ENCODE measurements around the gene CASD1. TPM values are rescaled to one million over a fixed set of nuclear protein-coding genes. Genes with fewer than 3 reads are reported as not detected.

The CASD1 gene
- total RNA-seq, 1 donor from 2014 or later = 30.2 TPM

GRCh38 chr7:94530109-94530508, 20.5 kb downstream of the CASD1 start:
- DNase-seq (ENCODE audit: extremely low spot score, unreplicated experiment) = no peak
- H3K4me1 Mint-ChIP-seq (ENCODE audit: unreplicated experiment) = no peaks in the 10 kb centered on the region
- no peak overlapping the region for H3K4me3 Mint-ChIP-seq
- H3K9me3 Mint-ChIP-seq = no peaks in the 10 kb centered on the region
- no peak overlapping the region for H3K27ac Mint-ChIP-seq
- TF ChIP-seq, protein P1, sequence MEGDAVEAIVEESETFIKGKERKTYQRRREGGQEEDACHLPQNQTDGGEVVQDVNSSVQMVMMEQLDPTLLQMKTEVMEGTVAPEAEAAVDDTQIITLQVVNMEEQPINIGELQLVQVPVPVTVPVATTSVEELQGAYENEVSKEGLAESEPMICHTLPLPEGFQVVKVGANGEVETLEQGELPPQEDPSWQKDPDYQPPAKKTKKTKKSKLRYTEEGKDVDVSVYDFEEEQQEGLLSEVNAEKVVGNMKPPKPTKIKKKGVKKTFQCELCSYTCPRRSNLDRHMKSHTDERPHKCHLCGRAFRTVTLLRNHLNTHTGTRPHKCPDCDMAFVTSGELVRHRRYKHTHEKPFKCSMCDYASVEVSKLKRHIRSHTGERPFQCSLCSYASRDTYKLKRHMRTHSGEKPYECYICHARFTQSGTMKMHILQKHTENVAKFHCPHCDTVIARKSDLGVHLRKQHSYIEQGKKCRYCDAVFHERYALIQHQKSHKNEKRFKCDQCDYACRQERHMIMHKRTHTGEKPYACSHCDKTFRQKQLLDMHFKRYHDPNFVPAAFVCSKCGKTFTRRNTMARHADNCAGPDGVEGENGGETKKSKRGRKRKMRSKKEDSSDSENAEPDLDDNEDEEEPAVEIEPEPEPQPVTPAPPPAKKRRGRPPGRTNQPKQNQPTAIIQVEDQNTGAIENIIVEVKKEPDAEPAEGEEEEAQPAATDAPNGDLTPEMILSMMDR (conservative IDR thresholded peaks at IDR 0.05) = no peak
- no peaks in the 10 kb centered on the region for H3K27me3 Mint-ChIP-seq
- peaks cover 24% of the 10 kb centered on the region for H3K36me3 Mint-ChIP-seq

GRCh38 chr7:94532676-94533075, 23.1 kb downstream of the CASD1 start:
- TF ChIP-seq, protein P1 (conservative IDR thresholded peaks at IDR 0.05) = no peak

DNA sequence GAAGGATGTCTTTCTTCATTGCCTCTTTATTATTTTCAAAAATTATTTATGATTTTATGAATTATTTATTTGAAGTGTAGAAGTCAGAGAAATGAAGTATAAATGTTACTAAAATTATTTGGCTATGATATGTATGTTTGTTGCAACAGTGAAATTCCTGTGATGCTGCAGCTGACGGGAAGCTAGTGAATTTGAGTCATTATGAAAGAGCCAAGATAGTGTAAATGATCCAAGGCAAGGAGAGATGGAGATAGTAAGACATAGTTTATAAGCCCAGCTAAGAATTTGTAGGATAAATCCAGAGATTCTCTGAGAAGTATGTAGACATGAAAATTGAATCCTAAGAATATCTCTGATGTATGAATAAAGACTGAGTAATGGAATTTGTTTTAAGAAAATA, 30.8 kb downstream of the CASD1 start:
- Mint-ChIP-seq H3K9me3 (no peaks in the 10 kb centered on the region), H3K27ac (no peak overlapping the region), H3K36me3 (peaks cover 17% of the 10 kb centered on the region), H3K4me1 (ENCODE audit: unreplicated experiment) (no peaks in the 10 kb centered on the region), H3K4me3 (no peak overlapping the region), H3K27me3 (no peaks in the 10 kb centered on the region)
- TF ChIP-seq, protein P1 (conservative IDR thresholded peaks at IDR 0.05) = no peak
- no peak for DNase-seq (ENCODE audit: extremely low spot score, unreplicated experiment)

More at GRCh38 chr7:94532676-94533075, 23.1 kb downstream of the CASD1 start:
- no peak for DNase-seq (ENCODE audit: extremely low spot score, unreplicated experiment)
- Mint-ChIP-seq H3K27ac (no peak overlapping the region), H3K9me3 (no peaks in the 10 kb centered on the region), H3K27me3 (no peaks in the 10 kb centered on the region), H3K4me1 (ENCODE audit: unreplicated experiment) (no peaks in the 10 kb centered on the region), H3K4me3 (no peak overlapping the region), H3K36me3 (peaks cover 22% of the 10 kb centered on the region)

GRCh38 chr7:94547126-94547525, 37.5 kb downstream of the CASD1 start:
- TF ChIP-seq, protein P1 (conservative IDR thresholded peaks at IDR 0.05) = no peak
- peaks cover 22% of the 10 kb centered on the region for H3K36me3 Mint-ChIP-seq
- no peak overlapping the region for H3K4me3 Mint-ChIP-seq
- no peak for DNase-seq (ENCODE audit: extremely low spot score, unreplicated experiment)
- no peaks in the 10 kb centered on the region for H3K27me3 Mint-ChIP-seq
- no peaks in the 10 kb centered on the region for H3K9me3 Mint-ChIP-seq
- no peaks in the 10 kb centered on the region for H3K4me1 Mint-ChIP-seq (ENCODE audit: unreplicated experiment)
- H3K27ac Mint-ChIP-seq = no peak overlapping the region

- no peak overlapping the region for H3K4me3 Mint-ChIP-seq
- no peaks in the 10 kb centered on the region for H3K27me3 Mint-ChIP-seq
- peaks cover 12% of the 10 kb centered on the region for H3K36me3 Mint-ChIP-seq
- no peak overlapping the region for H3K27ac Mint-ChIP-seq
- no peaks in the 10 kb centered on the region for H3K4me1 Mint-ChIP-seq (ENCODE audit: unreplicated experiment)
- DNase-seq (ENCODE audit: extremely low spot score, unreplicated experiment) = no peak
- H3K9me3 Mint-ChIP-seq = no peaks in the 10 kb centered on the region
- TF ChIP-seq, protein P1 (conservative IDR thresholded peaks at IDR 0.05) = no peak
These were observed 46.4 kb downstream of the CASD1 start for GRCh38 chr7:94556028-94556427.

DNA sequence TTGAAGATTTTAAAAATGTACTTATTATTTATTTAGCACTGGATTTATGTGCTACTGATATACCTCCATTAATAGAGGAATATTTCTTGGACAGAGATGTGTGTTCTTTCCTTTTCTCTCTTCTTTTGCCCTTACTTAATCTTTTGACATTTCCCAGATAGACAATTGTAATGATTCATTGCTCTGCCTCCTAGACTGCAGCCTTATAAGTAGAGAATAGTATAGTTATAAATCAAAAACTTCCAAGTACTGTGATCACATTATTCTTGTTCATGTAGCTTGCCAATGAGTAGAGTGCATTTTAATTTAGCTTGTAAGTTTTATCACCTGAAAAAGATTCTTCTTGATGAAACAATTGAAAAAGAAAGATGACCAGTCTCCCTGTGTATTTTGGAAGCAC, 47.6 kb downstream of the CASD1 start:
- Mint-ChIP-seq H3K9me3 (peaks cover 5% of the 10 kb centered on the region), H3K36me3 (peaks cover 16% of the 10 kb centered on the region), H3K4me1 (ENCODE audit: unreplicated experiment) (peaks cover 7% of the 10 kb centered on the region), H3K4me3 (no peak overlapping the region), H3K27ac (no peak overlapping the region), H3K27me3 (no peaks in the 10 kb centered on the region)
- TF ChIP-seq, protein P1 (conservative IDR thresholded peaks at IDR 0.05) = no peak
- no peak for DNase-seq (ENCODE audit: extremely low spot score, unreplicated experiment)
